ENCODE data around the gene CCDC80. TPM values are rescaled to one million over a fixed set of nuclear protein-coding genes. Genes with fewer than 3 reads are reported as not detected.
A peak's percentile ranks its signal among the peaks of the same experiment; 100 is the strongest.

The CCDC80 gene
- total and polyA plus RNA-seq, 2 of the 4 experiments (the other 2 are of a cell fraction) = 387 to 418 TPM

- H4K91ac ChIP-seq (ENCODE audit: insufficient read depth, low read depth, low read length) = peak overlapping the region; percentile 83
- TF ChIP-seq FOS (IDR thresholded peaks at IDR 0.05; ENCODE audit: low read depth, low read length) (no peak), MAFK (IDR thresholded peaks at IDR 0.05; ENCODE audit: low read depth, low read length) (no peak), NFE2L2 (IDR thresholded peaks at IDR 0.05; ENCODE audit: low read depth, low read length) (no peak), RAD21 (IDR thresholded peaks at IDR 0.05; ENCODE audit: low read length) (no peak), CHD1 (IDR thresholded peaks at IDR 0.05; ENCODE audit: low read depth, low read length) (no peak), ELK1 (IDR thresholded peaks at IDR 0.05; ENCODE audit: borderline replicate concordance, low read depth, low read length) (no peak), BHLHE40 (IDR thresholded peaks at IDR 0.05; ENCODE audit: low read depth, low read length) (no peak), RCOR1 (IDR thresholded peaks at IDR 0.05; ENCODE audit: insufficient replicate concordance, low read length) (no peak), RFX5 (IDR thresholded peaks at IDR 0.05; ENCODE audit: low read depth, low read length) (no peak), CTCF (conservative IDR thresholded peaks at IDR 0.05; ENCODE audit: low read depth, low read length) (no peak), MXI1 (IDR thresholded peaks at IDR 0.05; ENCODE audit: borderline replicate concordance, low read depth, low read length) (no peak), MAZ (IDR thresholded peaks at IDR 0.05; ENCODE audit: borderline replicate concordance, low read depth, low read length) (no peak)
- dilution Hi-C loops (cut with HindIII; ENCODE audit: low sequenced_read_pairs, unreplicated experiment) = no loop called here
- H3K56ac ChIP-seq (ENCODE audit: extremely low read depth, insufficient read depth, low read length) = no peak overlapping the region
- H2BK15ac ChIP-seq (ENCODE audit: low read depth, low read length) = peak overlapping the region; percentile 41; the same call in 2 of the 3 replicates
- H3K36me3 ChIP-seq (ENCODE audit: control insufficient read depth, insufficient read depth, low read length) = no peaks in the 10 kb centered on the region
- ATAC-seq (ENCODE audit: low read depth) (peak; percentile 35), DNase-seq (no peak)
- no peaks in the 10 kb centered on the region for H3K79me1 ChIP-seq (ENCODE audit: low read depth in 1 of 2, low read length in 2 of 2)
- no peak overlapping the region for H3K4me3 ChIP-seq (ENCODE audit: insufficient read depth, low read depth, low read length)
- H2BK20ac ChIP-seq (ENCODE audit: low read depth, low read length) = peak overlapping the region; percentile 47; the same call in 1 of the 2 replicates
- H4K8ac ChIP-seq (ENCODE audit: low read depth in 2 of 2, low read length in 2 of 2) = peak overlapping the region in 1 of 2 experiments; percentile 55; a peak in 2 of 4 replicates
- peak overlapping the region; percentile 36; the same call in 1 of the 2 replicates for H3K23ac ChIP-seq (ENCODE audit: low read depth, low read length)
- peak overlapping the region; percentile 77 for H2BK120ac ChIP-seq (ENCODE audit: low read depth, low read length)
- ChIA-PET POLR2A (ENCODE audit: unreplicated experiment) (no interaction called here), CTCF (interaction anchor here (1.0 to 1.1 kb wide), 2 partner anchors 31 to 45 kb away, joined by 4 read pairs; no protein-coding TSS in a partner anchor)
- peak overlapping the region; percentile 70 for H2BK5ac ChIP-seq (ENCODE audit: low read depth, low read length, poor library complexity, severe bottlenecking)
- H3K4me1 ChIP-seq (ENCODE audit: control insufficient read depth, insufficient read depth, low read length) = peaks cover 30% of the 10 kb centered on the region
- WGBS, 2 experiments (ENCODE audit: extremely low coverage in 2 of 2, insufficient read length in 1 of 2) = no CpG with 5 or more reads among the region's 2 CpGs
- no peaks in the 10 kb centered on the region for H4K20me1 ChIP-seq (ENCODE audit: insufficient read depth, low read length)
- in situ Hi-C loops (cut with MboI; ENCODE audit: low sequenced_read_pairs) = no loop called here
- no peaks in the 10 kb centered on the region for H3K27me3 ChIP-seq (ENCODE audit: control insufficient read depth, insufficient read depth, low read length)
- peak overlapping the region; percentile 27 for H4K5ac ChIP-seq (ENCODE audit: low read depth, low read length)
- H2AK9ac ChIP-seq (replicated peaks; ENCODE audit: low read depth, low read length, poor library complexity) = no peak overlapping the region
- H3K18ac ChIP-seq (ENCODE audit: low read depth, low read length) = peak overlapping the region; percentile 69; the same call in 1 of the 2 replicates
- peak overlapping the region; percentile 17; the same call in 1 of the 2 replicates for H3K14ac ChIP-seq (replicated peaks; ENCODE audit: low read depth, low read length)
- peak overlapping the region; percentile 26; the same call in 1 of the 2 replicates for H3K4me2 ChIP-seq (ENCODE audit: low read depth, low read length)
- H3K9me3 ChIP-seq (ENCODE audit: control insufficient read depth, insufficient read depth, low read length) = no peaks in the 10 kb centered on the region
- H3K27ac ChIP-seq (ENCODE audit: insufficient read depth, low read length) = no peak overlapping the region
- H3K9me1 ChIP-seq (ENCODE audit: insufficient read depth, low read length) = peaks cover 13% of the 10 kb centered on the region
- no peak overlapping the region for H2AFZ ChIP-seq (replicated peaks; ENCODE audit: low read length, poor library complexity)
- intact Hi-C loops (cut with micrococcal nuclease) = loop anchor here (5.0 kb wide), 1 partner anchor 36 kb away; no protein-coding TSS in a partner anchor
- H2AK5ac ChIP-seq (ENCODE audit: low read depth, low read length) = peak overlapping the region; percentile 53; the same call in 1 of the 2 replicates
- H3K4ac ChIP-seq (ENCODE audit: low read depth, low read length) = peak overlapping the region; percentile 39; the same call in 1 of the 2 replicates
- BruUV-seq (replicated peaks) = no TSS peak
- H3K9ac ChIP-seq (ENCODE audit: low read depth, low read length) = no peak overlapping the region
These were observed 47.3 kb upstream of the CCDC80 start for GRCh38 chr3:112688085-112688769.

All from IMR-90 (cell line).